Thyroid gland (tissue), 4 donors: Measurements from ENCODE around the gene AVP.

ENCODE experiments used
- POLR2A ChIP-seq, 2 donors: fragments of 450-650 bp; IDR thresholded peaks; one replicate each; pipeline ENCODE4 v1.6.1; 2017; ENCODE audit warnings: antibody characterized with exemption in 2 of 2, mild to moderate bottlenecking in 2 of 2, moderate library complexity in 1 of 2
- TF ChIP-seq, protein P1 (sequence below), 6 experiments: fragments of 200-600 bp in 3 of 6; fragments of 450-650 bp in 3 of 6; sonication (generic) in 3 of 6; IDR thresholded peaks; one replicate each; pipeline ENCODE4 v1.5.1; 2016 to 2019; ENCODE audit warnings: antibody characterized with exemption in 6 of 6, mild to moderate bottlenecking in 2 of 6, inconsistent platforms in 1 of 6, moderate library complexity in 1 of 6

DNA sequence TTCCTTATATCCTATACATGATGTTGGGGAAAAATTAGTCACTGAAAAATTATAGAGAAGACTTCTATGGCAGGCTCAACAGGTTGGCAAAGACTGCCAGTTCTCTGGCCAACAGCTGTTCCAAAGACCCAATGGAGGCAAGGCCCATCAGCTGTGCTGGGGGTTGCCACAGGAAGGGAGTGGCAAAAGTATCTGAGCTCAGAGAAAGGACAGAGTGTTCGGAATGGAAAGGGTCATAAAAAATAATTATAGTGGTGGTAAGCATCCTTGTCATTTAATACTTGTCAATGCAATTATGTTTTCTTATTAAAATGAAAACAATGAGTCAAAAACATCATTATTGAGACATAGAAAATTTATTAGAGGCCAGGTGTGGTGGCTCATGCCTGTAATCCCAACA, 39.0 kb upstream of the AVP start:
- TF ChIP-seq, protein P1, sequence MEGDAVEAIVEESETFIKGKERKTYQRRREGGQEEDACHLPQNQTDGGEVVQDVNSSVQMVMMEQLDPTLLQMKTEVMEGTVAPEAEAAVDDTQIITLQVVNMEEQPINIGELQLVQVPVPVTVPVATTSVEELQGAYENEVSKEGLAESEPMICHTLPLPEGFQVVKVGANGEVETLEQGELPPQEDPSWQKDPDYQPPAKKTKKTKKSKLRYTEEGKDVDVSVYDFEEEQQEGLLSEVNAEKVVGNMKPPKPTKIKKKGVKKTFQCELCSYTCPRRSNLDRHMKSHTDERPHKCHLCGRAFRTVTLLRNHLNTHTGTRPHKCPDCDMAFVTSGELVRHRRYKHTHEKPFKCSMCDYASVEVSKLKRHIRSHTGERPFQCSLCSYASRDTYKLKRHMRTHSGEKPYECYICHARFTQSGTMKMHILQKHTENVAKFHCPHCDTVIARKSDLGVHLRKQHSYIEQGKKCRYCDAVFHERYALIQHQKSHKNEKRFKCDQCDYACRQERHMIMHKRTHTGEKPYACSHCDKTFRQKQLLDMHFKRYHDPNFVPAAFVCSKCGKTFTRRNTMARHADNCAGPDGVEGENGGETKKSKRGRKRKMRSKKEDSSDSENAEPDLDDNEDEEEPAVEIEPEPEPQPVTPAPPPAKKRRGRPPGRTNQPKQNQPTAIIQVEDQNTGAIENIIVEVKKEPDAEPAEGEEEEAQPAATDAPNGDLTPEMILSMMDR (IDR thresholded peaks at IDR 0.05): no peak
- TF ChIP-seq POLR2A (IDR thresholded peaks at IDR 0.05): no peak
